Activated CD4-positive, alpha-beta T cell treated with anti-CD3 and anti-CD28 coated beads for 4 hours (primary cell): ENCODE data around the gene ARHGEF40.

Experiments used
- DNase-seq, 2 donors: peaks; one replicate each; pipeline ENCODE4 v3.0.0-alpha.2; 2020

ARHGEF40 gene

DNA sequence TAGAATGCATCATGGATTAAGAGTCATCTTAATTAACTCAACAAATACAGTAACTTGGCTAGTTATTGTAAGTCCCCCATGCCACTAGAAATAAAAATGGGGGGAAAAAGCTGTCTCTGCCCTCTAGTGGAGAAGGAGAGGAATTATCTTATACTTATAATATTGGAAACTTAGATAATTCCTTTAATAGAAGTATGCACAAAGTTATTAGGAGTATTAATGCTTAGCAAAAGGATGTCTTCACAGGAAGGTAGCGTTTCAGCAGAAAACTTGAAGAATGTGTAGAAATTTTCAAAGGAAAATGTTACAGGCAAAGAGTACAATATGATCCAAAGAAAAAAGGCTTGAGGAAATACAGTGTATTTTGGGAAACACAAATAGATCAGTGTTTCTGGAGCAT, 65.9 kb downstream of the ARHGEF40 start:
- DNase-seq: no peak
